Effector memory CD8-positive, alpha-beta T cell (primary cell): Measurements from ENCODE around the gene CPNE5.
A peak's percentile ranks its signal among the peaks of the same experiment; 100 is the strongest.

Experiments
- ATAC-seq: fragments of 150-1000 bp; cut with Tn5 transposase; replicated peaks from 2 replicates; pipeline ENCODE4 v1.10.0; 2021; ENCODE audit warnings: mild to moderate bottlenecking, moderate library complexity
- DNase-seq, 3 experiments: peaks; one replicate each; pipeline ENCODE4 v3.0.0; 2021
- H3K27ac Mint-ChIP-seq, 2 donors: one replicate each; pipeline ENCODE4 v1.8.0; 2022; ENCODE audit warnings: mild to moderate bottlenecking in 2 of 2, mixed read lengths in 2 of 2, moderate library complexity in 2 of 2
- H3K27me3 Mint-ChIP-seq, 2 donors: one replicate each; pipeline ENCODE4 v1.8.0; 2022; ENCODE audit warnings: mixed read lengths in 2 of 2
- H3K36me3 Mint-ChIP-seq: one replicate; pipeline ENCODE4 v1.8.0; 2022; ENCODE audit warnings: mild to moderate bottlenecking, moderate library complexity, mixed read lengths; ENCODE audit not compliant: insufficient read depth
- H3K4me1 Mint-ChIP-seq, 2 donors: one replicate each; pipeline ENCODE4 v1.8.0; 2022; ENCODE audit warnings: low read depth in 2 of 2, mixed read lengths in 2 of 2
- H3K4me3 Mint-ChIP-seq, 2 donors: one replicate each; pipeline ENCODE4 v1.8.0; 2022; ENCODE audit warnings: mild to moderate bottlenecking in 2 of 2, mixed read lengths in 2 of 2, moderate library complexity in 2 of 2
- H3K9me3 Mint-ChIP-seq, 2 donors: one replicate each; pipeline ENCODE4 v1.8.0; 2022; ENCODE audit warnings: mixed read lengths in 2 of 2
- total RNA-seq, 9 experiments: gene quantifications; one replicate each; lab custom pipeline; 2026; lab: John Stamatoyannopoulos, UW

The CPNE5 gene
- total RNA-seq: 0.68 to 7.4 (median 0.91) reads per million in 9 experiments

GRCh38 chr6:36838896-36839748, at the start of gene CPNE5:
TSS of gene CPNE5 (minus strand) at chr6:36839444. CDS start at chr6:36839377, 67 bp downstream.
- H3K9me3 Mint-ChIP-seq: no peaks in the 10 kb centered on the region
- no peak within 1 kb of the TSS for H3K27ac Mint-ChIP-seq
- peaks cover 5 to 13% of the 10 kb centered on the region in 2 donors for H3K4me1 Mint-ChIP-seq
- peak within 1 kb of the TSS; percentile 69 to 80 for H3K4me3 Mint-ChIP-seq
- no peaks in the 10 kb centered on the region for H3K36me3 Mint-ChIP-seq
- peaks cover 20 to 38% of the 10 kb centered on the region in 2 donors for H3K27me3 Mint-ChIP-seq
- DNase-seq (no peak), ATAC-seq (no peak)

- Mint-ChIP-seq H3K9me3 (no peaks in the 10 kb centered on the region), H3K36me3 (peaks cover 13% of the 10 kb centered on the region), H3K4me1 (peaks cover 25 to 37% of the 10 kb centered on the region in 2 donors), H3K4me3 (no peak overlapping the region), H3K27me3 (no peaks in the 10 kb centered on the region), H3K27ac (no peak overlapping the region)
- no peak for ATAC-seq
- DNase-seq: no peak
Observed at GRCh38 chr6:36888115-36888643, 48.9 kb upstream of the CPNE5 start.

GRCh38 chr6:36886950-36887618, 47.8 kb upstream of the CPNE5 start:
- peak overlapping the region; percentile 87 for H3K4me3 Mint-ChIP-seq
- H3K4me1 Mint-ChIP-seq: peaks cover 25 to 37% of the 10 kb centered on the region in 2 donors
- no peak for ATAC-seq
- no peaks in the 10 kb centered on the region for H3K9me3 Mint-ChIP-seq
- no peak for DNase-seq
- H3K27ac Mint-ChIP-seq: peak overlapping the region; percentile 63 to 95
- H3K27me3 Mint-ChIP-seq: no peaks in the 10 kb centered on the region
- H3K36me3 Mint-ChIP-seq: peaks cover 9% of the 10 kb centered on the region

- Mint-ChIP-seq H3K4me1 (peaks cover 25 to 37% of the 10 kb centered on the region in 2 donors), H3K27ac (peak within 1 kb of the TSS; percentile 95), H3K27me3 (no peaks in the 10 kb centered on the region), H3K36me3 (peaks cover 9% of the 10 kb centered on the region), H3K4me3 (peak within 1 kb of the TSS; percentile 87), H3K9me3 (no peaks in the 10 kb centered on the region)
- DNase-seq (peak; percentile 95 to 96 (median 95)), ATAC-seq (peak; percentile 97)
Observed at GRCh38 chr6:36885461-36886401, 46.5 kb upstream of the CPNE5 start, which contains the start of gene C6orf89. TSS of gene C6orf89 (plus strand) at chr6:36885952. CDS start at chr6:36899445, 13,493 bp downstream.

GRCh38 chr6:36884610-36885009, 45.4 kb upstream of the CPNE5 start:
- peaks cover 9% of the 10 kb centered on the region for H3K36me3 Mint-ChIP-seq
- no peak for DNase-seq
- peaks cover 0 to 1% of the 10 kb centered on the region in 2 donors for H3K27me3 Mint-ChIP-seq
- no peak for ATAC-seq
- H3K27ac Mint-ChIP-seq: peak overlapping the region in 1 of 2 donors; percentile 95
- peaks cover 23 to 31% of the 10 kb centered on the region in 2 donors for H3K4me1 Mint-ChIP-seq
- no peaks in the 10 kb centered on the region for H3K9me3 Mint-ChIP-seq
- H3K4me3 Mint-ChIP-seq: no peak overlapping the region

- H3K36me3 Mint-ChIP-seq: peaks cover 14% of the 10 kb centered on the region
- H3K27ac Mint-ChIP-seq: peak overlapping the region; percentile 96
- ATAC-seq: no peak
- peak overlapping the region; percentile 92 to 96 for H3K4me3 Mint-ChIP-seq
- no peaks in the 10 kb centered on the region for H3K9me3 Mint-ChIP-seq
- H3K27me3 Mint-ChIP-seq: peaks cover 19 to 26% of the 10 kb centered on the region in 2 donors
- DNase-seq: no peak
- H3K4me1 Mint-ChIP-seq: peaks cover 16 to 25% of the 10 kb centered on the region in 2 donors
Observed at GRCh38 chr6:36875250-36875633, 36.0 kb upstream of the CPNE5 start.

GRCh38 chr6:36874443-36875249, 35.4 kb upstream of the CPNE5 start, which contains the start of gene PPIL1:
TSS of gene PPIL1 (minus strand) at chr6:36874803. CDS start at chr6:36874772, 31 bp downstream.
- ATAC-seq (peak; percentile 86), DNase-seq (peak; percentile 82 to 87 (median 83))
- Mint-ChIP-seq H3K27me3 (peaks cover 19 to 25% of the 10 kb centered on the region in 2 donors), H3K4me1 (peaks cover 20 to 29% of the 10 kb centered on the region in 2 donors), H3K4me3 (peak within 1 kb of the TSS; percentile 92 to 96), H3K9me3 (no peaks in the 10 kb centered on the region), H3K27ac (peak within 1 kb of the TSS; percentile 96), H3K36me3 (peaks cover 14% of the 10 kb centered on the region)

- Mint-ChIP-seq H3K9me3 (no peaks in the 10 kb centered on the region), H3K4me3 (peak overlapping the region; percentile 92 to 96), H3K27ac (peak overlapping the region; percentile 96), H3K4me1 (peaks cover 20 to 29% of the 10 kb centered on the region in 2 donors), H3K27me3 (peaks cover 12 to 17% of the 10 kb centered on the region in 2 donors), H3K36me3 (peaks cover 19% of the 10 kb centered on the region)
- ATAC-seq: no peak
- no peak for DNase-seq
Observed at GRCh38 chr6:36873612-36874442, 34.6 kb upstream of the CPNE5 start.

GRCh38 chr6:36873115-36873514, 33.9 kb upstream of the CPNE5 start:
- H3K27ac Mint-ChIP-seq: peak overlapping the region; percentile 96
- no peaks in the 10 kb centered on the region for H3K9me3 Mint-ChIP-seq
- peaks cover 7 to 12% of the 10 kb centered on the region in 2 donors for H3K27me3 Mint-ChIP-seq
- H3K4me1 Mint-ChIP-seq: peaks cover 20 to 32% of the 10 kb centered on the region in 2 donors
- ATAC-seq (no peak), DNase-seq (no peak)
- peak overlapping the region; percentile 92 to 96 for H3K4me3 Mint-ChIP-seq
- H3K36me3 Mint-ChIP-seq: peaks cover 26% of the 10 kb centered on the region

- Mint-ChIP-seq H3K27me3 (no peaks in the 10 kb centered on the region), H3K36me3 (peaks cover 39% of the 10 kb centered on the region), H3K4me3 (no peak overlapping the region), H3K9me3 (no peaks in the 10 kb centered on the region), H3K4me1 (peaks cover 27 to 41% of the 10 kb centered on the region in 2 donors), H3K27ac (no peak overlapping the region)
- ATAC-seq (no peak), DNase-seq (no peak)
Observed at GRCh38 chr6:36871686-36872085, 32.4 kb upstream of the CPNE5 start.

- Mint-ChIP-seq H3K4me1 (peaks cover 29 to 49% of the 10 kb centered on the region in 2 donors), H3K27ac (peak overlapping the region in 1 of 2 donors; percentile 41), H3K27me3 (no peaks in the 10 kb centered on the region), H3K9me3 (no peaks in the 10 kb centered on the region), H3K4me3 (no peak overlapping the region), H3K36me3 (peaks cover 40% of the 10 kb centered on the region)
- no peak for ATAC-seq
- DNase-seq: no peak
Observed at GRCh38 chr6:36867471-36868224, 28.4 kb upstream of the CPNE5 start.
